HUES64 (cell line): ENCODE data around the gene RUFY1. TPM values are rescaled to one million over a fixed set of nuclear protein-coding genes. Genes with fewer than 3 reads are reported as not detected.
A peak's percentile ranks its signal among the peaks of the same experiment; 100 is the strongest.
"Not testable (repeated sequence)": the region's sequence is repeated elsewhere in the genome, so short reads cannot be mapped to it uniquely, and the experiment has no call there.

ENCODE experiments used
- H3K27ac ChIP-seq: 2 replicates; pipeline ENCODE4 v1.7.0; 2013; ENCODE audit warnings: low read depth, low read length, inconsistent platforms
- H3K27me3 ChIP-seq: 2 replicates; pipeline ENCODE4 v1.6.1; 2013; ENCODE audit warnings: mild to moderate bottlenecking, low read length; ENCODE audit not compliant: insufficient read depth
- H3K36me3 ChIP-seq: 2 replicates; pipeline ENCODE4 v1.6.1; 2013; ENCODE audit warnings: mild to moderate bottlenecking, low read length; ENCODE audit not compliant: insufficient read depth
- H3K4me1 ChIP-seq: 2 replicates; pipeline ENCODE4 v1.6.1; 2013; ENCODE audit warnings: mild to moderate bottlenecking, low read length, moderate library complexity; ENCODE audit not compliant: insufficient read depth
- H3K4me3 ChIP-seq: 2 replicates; pipeline ENCODE4 v1.5.1; 2013; ENCODE audit warnings: mild to moderate bottlenecking, low read length, moderate library complexity
- H3K9ac ChIP-seq: 2 replicates; pipeline ENCODE4 v1.6.1; 2013; ENCODE audit warnings: mild to moderate bottlenecking, low read depth, low read length
- H3K9me3 ChIP-seq: 2 replicates; pipeline ENCODE4 v1.6.1; 2013; ENCODE audit warnings: low read depth, low read length; ENCODE audit not compliant: insufficient read depth
- WGBS: fragments of 150-250, 120-280 bp; methylation state at CpG from one replicate; pipeline ENCODE4 v1.1.7; 2013; ENCODE audit warnings: missing lambda C conversion rate; 5-methylcytosine and 5-hydroxymethylcytosine counted together
- polyA plus RNA-seq, 2 experiments: library from polyadenylated mRNA; stranded (reverse); fragments of 50-300 nt; gene quantifications; one replicate each; pipeline ENCODE4 v1.2.3, GENCODE V29; 2013

RUFY1 gene
- polyA plus RNA-seq (2013, experiment 1 of 2) = 24.6 TPM
- 29.3 TPM for polyA plus RNA-seq (2013, experiment 2 of 2)

- H3K27ac ChIP-seq = peak within 1 kb of the TSS; percentile 92
- no peaks in the 10 kb centered on the region; the same call in 1 of the 2 replicates for H3K36me3 ChIP-seq
- H3K9me3 ChIP-seq = no peaks in the 10 kb centered on the region
- no peaks in the 10 kb centered on the region for H3K27me3 ChIP-seq
- H3K9ac ChIP-seq = peak within 1 kb of the TSS; percentile 91
- H3K4me3 ChIP-seq = peak within 1 kb of the TSS; percentile 95
- H3K4me1 ChIP-seq = peaks cover 14% of the 10 kb centered on the region; the same call in 1 of the 2 replicates
- under 1% methylated on average over 108 of the region's 109 CpGs for WGBS
Observed at GRCh38 chr5:179550511-179551342, at the start of gene RUFY1. RUFY1 (plus strand) TSS chr5:179550554; CDS start chr5:179550570, 16 bp downstream.

GRCh38 chr5:179501997-179502396, 48.4 kb upstream of the RUFY1 start:
- not testable (repeated sequence) for H3K4me3 ChIP-seq, H3K36me3 ChIP-seq, H3K9ac ChIP-seq, H3K4me1 ChIP-seq, H3K27me3 ChIP-seq, H3K9me3 ChIP-seq, H3K27ac ChIP-seq
- no CpG with 5 or more reads among the region's 11 CpGs for WGBS

- H3K27ac ChIP-seq, H3K4me3 ChIP-seq, H3K27me3 ChIP-seq, H3K36me3 ChIP-seq, H3K4me1 ChIP-seq, H3K9me3 ChIP-seq, H3K9ac ChIP-seq: not testable (repeated sequence)
- WGBS = 100% methylated on average over 1 of the region's 8 CpGs
Observed at GRCh38 chr5:179502420-179502819, 47.9 kb upstream of the RUFY1 start.

GRCh38 chr5:179504191-179504590, 46.2 kb upstream of the RUFY1 start:
- no peaks in the 10 kb centered on the region for H3K36me3 ChIP-seq
- no peaks in the 10 kb centered on the region for H3K9me3 ChIP-seq
- WGBS = 70% methylated on average over 7 of the region's 7 CpGs
- H3K4me1 ChIP-seq = no peaks in the 10 kb centered on the region
- no peak overlapping the region for H3K4me3 ChIP-seq
- H3K27me3 ChIP-seq = no peaks in the 10 kb centered on the region
- no peak overlapping the region for H3K27ac ChIP-seq
- H3K9ac ChIP-seq = no peak overlapping the region

- Histone ChIP-seq H3K9ac (no peak overlapping the region), H3K27me3 (no peaks in the 10 kb centered on the region), H3K36me3 (no peaks in the 10 kb centered on the region), H3K9me3 (no peaks in the 10 kb centered on the region), H3K4me3 (no peak overlapping the region), H3K27ac (no peak overlapping the region), H3K4me1 (no peaks in the 10 kb centered on the region)
- WGBS = 65% methylated on average over 17 of the region's 17 CpGs
Observed at GRCh38 chr5:179504600-179505396, 45.6 kb upstream of the RUFY1 start.

- H3K27ac ChIP-seq = no peak overlapping the region
- H3K36me3 ChIP-seq = no peaks in the 10 kb centered on the region
- no peaks in the 10 kb centered on the region for H3K4me1 ChIP-seq
- no peak overlapping the region for H3K9ac ChIP-seq
- no peaks in the 10 kb centered on the region for H3K27me3 ChIP-seq
- no peak overlapping the region for H3K4me3 ChIP-seq
- no peaks in the 10 kb centered on the region for H3K9me3 ChIP-seq
- WGBS = 93% methylated on average over 12 of the region's 12 CpGs
Observed at GRCh38 chr5:179505636-179506261, 44.6 kb upstream of the RUFY1 start.

GRCh38 chr5:179509239-179509638, 41.1 kb upstream of the RUFY1 start:
- WGBS = 90% methylated on average over 4 of the region's 4 CpGs
- H3K27me3 ChIP-seq = no peaks in the 10 kb centered on the region
- H3K9me3 ChIP-seq = no peaks in the 10 kb centered on the region
- H3K4me3 ChIP-seq = no peak overlapping the region
- no peak overlapping the region for H3K27ac ChIP-seq
- H3K36me3 ChIP-seq = no peaks in the 10 kb centered on the region
- H3K9ac ChIP-seq = no peak overlapping the region
- H3K4me1 ChIP-seq = peaks cover 7% of the 10 kb centered on the region; the same call in 1 of the 2 replicates

- H3K27ac ChIP-seq = no peak overlapping the region
- H3K9ac ChIP-seq = no peak overlapping the region
- peaks cover 7% of the 10 kb centered on the region; the same call in 1 of the 2 replicates for H3K4me1 ChIP-seq
- 88% methylated on average over 1 of the region's 1 CpG for WGBS
- H3K9me3 ChIP-seq = no peaks in the 10 kb centered on the region
- no peak overlapping the region for H3K4me3 ChIP-seq
- H3K27me3 ChIP-seq = no peaks in the 10 kb centered on the region
- H3K36me3 ChIP-seq = no peaks in the 10 kb centered on the region
Observed at GRCh38 chr5:179509845-179510244, 40.5 kb upstream of the RUFY1 start.

GRCh38 chr5:179512452-179513000, 37.8 kb upstream of the RUFY1 start:
- 96% methylated on average over 15 of the region's 15 CpGs for WGBS
- Histone ChIP-seq H3K27ac (peak overlapping the region; percentile 55; the same call in 1 of the 2 replicates), H3K4me3 (no peak overlapping the region), H3K36me3 (no peaks in the 10 kb centered on the region), H3K9me3 (no peaks in the 10 kb centered on the region), H3K4me1 (peaks cover 7% of the 10 kb centered on the region; the same call in 1 of the 2 replicates), H3K9ac (no peak overlapping the region), H3K27me3 (no peaks in the 10 kb centered on the region)

GRCh38 chr5:179515501-179515900, 34.9 kb upstream of the RUFY1 start:
- not testable (repeated sequence) for H3K27me3 ChIP-seq, H3K9ac ChIP-seq, H3K27ac ChIP-seq, H3K36me3 ChIP-seq, H3K4me3 ChIP-seq, H3K9me3 ChIP-seq, H3K4me1 ChIP-seq
- WGBS = 77% methylated on average over 4 of the region's 7 CpGs
